Breast epithelium (tissue), 3 donors: ENCODE results near the gene ST6GALNAC2.

Experiments used
- CTCF ChIP-seq, 3 donors: fragments of 450-650 bp; IDR thresholded peaks; one replicate each; pipeline ENCODE4 v1.5.1; 2016 to 2017; ENCODE audit warnings: antibody characterized with exemption in 3 of 3, mild to moderate bottlenecking in 3 of 3, moderate library complexity in 3 of 3
- POLR2A ChIP-seq: fragments of 450-650 bp; IDR thresholded peaks from one replicate; pipeline ENCODE4 v1.6.1; 2016; ENCODE audit warnings: antibody characterized with exemption, mild to moderate bottlenecking, moderate library complexity

GRCh38 chr17:76585033-76585648, 519 bp downstream of the ST6GALNAC2 start:
- TF ChIP-seq CTCF (IDR thresholded peaks at IDR 0.05) = no peak
- TF ChIP-seq POLR2A = no peak
